Lung (tissue), 12 donors: ENCODE data around the gene OR6S1. TPM values are rescaled to one million over a fixed set of nuclear protein-coding genes. Genes with fewer than 3 reads are reported as not detected.

Experiments
- ATAC-seq: fragments of 200-7000 bp; cut with Tn5 transposase; one replicate; pipeline ENCODE4 v1.9.1; 2020; ENCODE audit warnings: moderate number of reproducible peaks; ENCODE audit not compliant: insufficient read depth, low FRiP score
- DNase-seq, 3 donors: peaks; one replicate each; pipeline ENCODE4 v3.0.0-alpha.2; 2013 to 2017
- H3K27ac ChIP-seq, 2 donors: one replicate each; pipeline ENCODE4 v1.5.1; 2013; ENCODE audit warnings: mild to moderate bottlenecking in 2 of 2, moderate library complexity in 2 of 2, control low read depth in 1 of 2, inconsistent platforms in 1 of 2, low read depth in 1 of 2, low read length in 1 of 2
- H3K27me3 ChIP-seq, 3 donors: one replicate each; pipeline ENCODE4 v1.5.1; 2013; ENCODE audit warnings: low read length in 2 of 3; ENCODE audit not compliant: control insufficient read depth in 3 of 3, insufficient read depth in 3 of 3
- H3K36me3 ChIP-seq, 4 donors: one replicate each; pipeline ENCODE4 v1.5.1; 2013; ENCODE audit warnings: low read length in 4 of 4, mild to moderate bottlenecking in 1 of 4, moderate library complexity in 1 of 4; ENCODE audit not compliant: control insufficient read depth in 4 of 4, insufficient read depth in 4 of 4
- H3K4me1 ChIP-seq, 5 donors: one replicate each; pipeline ENCODE4 v1.5.1; 2013; ENCODE audit warnings: low read length in 5 of 5, mild to moderate bottlenecking in 2 of 5, moderate library complexity in 1 of 5; ENCODE audit not compliant: control insufficient read depth in 5 of 5, insufficient read depth in 5 of 5
- H3K4me3 ChIP-seq: one replicate; pipeline ENCODE4 v1.5.1; 2013; ENCODE audit warnings: mild to moderate bottlenecking, control low read depth, moderate library complexity
- H3K9ac ChIP-seq, 2 donors: one replicate each; pipeline ENCODE4 v1.5.1; 2013; ENCODE audit warnings: low read length in 2 of 2, control low read depth in 1 of 2; ENCODE audit not compliant: insufficient read depth in 1 of 2
- H3K9me3 ChIP-seq, 4 donors: one replicate each; pipeline ENCODE4 v1.5.1; 2013; ENCODE audit warnings: low read length in 3 of 4, mild to moderate bottlenecking in 1 of 4, moderate library complexity in 1 of 4; ENCODE audit not compliant: control insufficient read depth in 4 of 4, insufficient read depth in 3 of 4
- CTCF ChIP-seq: IDR thresholded peaks from 2 replicates; pipeline ENCODE4 v1.5.1; 2012; ENCODE audit warnings: mild to moderate bottlenecking; ENCODE audit errors: control extremely low read depth, extremely low read depth
- WGBS, 2 donors: extraction: QIAGEN DNeasy Blood & Tissue Kit; methylation state at CpG; one replicate each; pipeline ENCODE4 v1.1.7; 2013; 5-methylcytosine and 5-hydroxymethylcytosine counted together
- polyA plus RNA-seq, 2 donors: library from polyadenylated mRNA; stranded (reverse); fragments of 200-250 nt; gene quantifications; one replicate each; pipeline ENCODE4 v1.2.1, GENCODE V29; 2013
- total RNA-seq, 2 donors: library from RNA; depleted of rRNA in 1 of 2; stranded (reverse); fragments of >200 nt in 1 of 2; gene quantifications; one replicate each; pipeline ENCODE4 v1.2.1, GENCODE V29; 2014 to 2021
- donor health status: control.
- donor health status: control.
- donor health status: Bipolar disorder and iron deficiency.
- donor health status: healthy.
- donor health status: DM: yes; HTN: yes; CAD: no.

OR6S1 gene
- total and polyA plus RNA-seq, 4 donors = not detected

- peaks cover 0 to 2% (median 0%) of the 10 kb centered on the region in 3 donors for H3K27me3 ChIP-seq
- TF ChIP-seq CTCF = no peak
- H3K27ac ChIP-seq = peak overlapping the region; percentile 98 to 100
- 0 to 1% methylated on average over 11 of the region's 11 CpGs for WGBS, 2 donors
- H3K4me3 ChIP-seq = peak overlapping the region; percentile 86
- H3K4me1 ChIP-seq = peaks cover 0 to 32% (median 9%) of the 10 kb centered on the region in 5 donors
- H3K36me3 ChIP-seq = no peaks in the 10 kb centered on the region
- peak overlapping the region; percentile 92 to 99 for H3K9ac ChIP-seq
- no peaks in the 10 kb centered on the region for H3K9me3 ChIP-seq
- DNase-seq = no peak
- ATAC-seq = no peak
These were observed 40.6 kb upstream of the OR6S1 start for GRCh38 chr14:20682127-20682434.

- no peak for ATAC-seq
- peak; percentile 93 to 96 (median 94) for DNase-seq
- WGBS, 2 donors = 0 to 1% methylated on average over 25 of the region's 25 CpGs
- Histone ChIP-seq H3K9ac (peak overlapping the region; percentile 92 to 99), H3K9me3 (no peaks in the 10 kb centered on the region), H3K4me3 (peak overlapping the region; percentile 86), H3K27me3 (peaks cover 0 to 2% (median 0%) of the 10 kb centered on the region in 3 donors), H3K27ac (peak overlapping the region; percentile 98 to 100), H3K36me3 (no peaks in the 10 kb centered on the region), H3K4me1 (peaks cover 0 to 29% (median 9%) of the 10 kb centered on the region in 5 donors)
- TF ChIP-seq CTCF = no peak
These were observed 40.0 kb upstream of the OR6S1 start for GRCh38 chr14:20681348-20682126.

- no peak for TF ChIP-seq CTCF
- WGBS, 2 donors = 10 to 13% methylated on average over 7 of the region's 7 CpGs
- Histone ChIP-seq H3K27me3 (peaks cover 0 to 2% (median 0%) of the 10 kb centered on the region in 3 donors), H3K27ac (peak overlapping the region; percentile 98 to 100), H3K9ac (peak overlapping the region in 1 of 2 donors; percentile 99), H3K36me3 (no peaks in the 10 kb centered on the region), H3K4me1 (peaks cover 0 to 23% (median 9%) of the 10 kb centered on the region in 5 donors), H3K9me3 (no peaks in the 10 kb centered on the region), H3K4me3 (peak overlapping the region; percentile 32)
- DNase-seq (no peak), ATAC-seq (no peak)
These were observed 39.4 kb upstream of the OR6S1 start for GRCh38 chr14:20680843-20681347.
